ENCODE data around the gene LCP1. TPM values are rescaled to one million over a fixed set of nuclear protein-coding genes. Genes with fewer than 3 reads are reported as not detected.
A peak's percentile ranks its signal among the peaks of the same experiment; 100 is the strongest.

The LCP1 gene
- total RNA-seq, 2 experiments from 2014 or later: 266 to 276 TPM

DNA sequence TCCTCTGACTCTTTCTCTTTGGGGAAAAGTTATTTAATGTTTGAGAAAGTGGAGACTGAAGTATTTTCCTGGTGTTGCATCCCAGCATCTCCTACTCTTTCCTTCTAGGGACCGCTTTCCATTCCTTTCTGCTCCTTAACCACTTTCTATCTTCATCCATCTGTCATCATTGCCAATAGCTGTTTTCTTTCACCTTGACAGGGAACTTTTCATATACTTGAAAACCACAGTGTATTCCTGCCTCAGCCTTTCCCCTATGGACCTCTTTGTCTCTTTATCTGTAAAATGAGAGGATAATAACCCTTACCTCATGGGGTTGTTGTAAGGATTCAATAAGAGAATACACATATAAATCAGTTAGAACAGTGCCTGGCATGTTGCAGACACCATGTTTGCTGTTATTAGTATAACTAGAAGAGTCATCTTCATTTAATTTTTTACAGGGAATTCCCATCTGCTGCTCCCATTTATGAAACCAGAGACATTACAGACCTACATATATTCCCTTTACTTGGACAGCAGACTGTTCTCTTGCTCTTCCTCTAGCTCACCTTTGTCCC lies 31.8 kb downstream of the LCP1 start:
- Mint-ChIP-seq H3K27ac (peak overlapping the region; percentile 79), H3K4me3 (no peak overlapping the region), H3K4me1 (ENCODE audit: low read depth) (peaks cover 55% of the 10 kb centered on the region), H3K36me3 (ENCODE audit: low read depth) (peaks cover 92% of the 10 kb centered on the region), H3K9me3 (no peaks in the 10 kb centered on the region), H3K27me3 (no peaks in the 10 kb centered on the region)
- H3K27ac ChIP-seq (ENCODE audit: low read depth in 1 of 2, low read length in 2 of 2): peak overlapping the region; percentile 20 to 32
- no peak for ATAC-seq (ENCODE audit: poor library complexity)
- intact Hi-C loops (cut with DNase I, micrococcal nuclease): loop anchor here in 1 of 2 experiments (5.0 kb wide), 1 partner anchor 37 kb away; no protein-coding TSS in a partner anchor
- no peak for DNase-seq
- H3K4me1 ChIP-seq (ENCODE audit: insufficient read depth, low read length): peaks cover 2% of the 10 kb centered on the region
- CTCF ChIA-PET: interaction anchor here (1.0 to 4.0 kb wide), 3 partner anchors 8 to 24 kb away, joined by 3 to 19 read pairs (median 3); no protein-coding TSS in a partner anchor
- POLR2A ChIA-PET: interaction anchor here (1.0 to 2.3 kb wide), 3 partner anchors 17 to 145 kb away, joined by 4 to 6 read pairs (median 5); no protein-coding TSS in a partner anchor
- H3K9me3 ChIP-seq (ENCODE audit: control insufficient read depth in 1 of 2, insufficient read depth in 1 of 2, low read length in 2 of 2): no peaks in the 10 kb centered on the region
- TF ChIP-seq, protein P1, sequence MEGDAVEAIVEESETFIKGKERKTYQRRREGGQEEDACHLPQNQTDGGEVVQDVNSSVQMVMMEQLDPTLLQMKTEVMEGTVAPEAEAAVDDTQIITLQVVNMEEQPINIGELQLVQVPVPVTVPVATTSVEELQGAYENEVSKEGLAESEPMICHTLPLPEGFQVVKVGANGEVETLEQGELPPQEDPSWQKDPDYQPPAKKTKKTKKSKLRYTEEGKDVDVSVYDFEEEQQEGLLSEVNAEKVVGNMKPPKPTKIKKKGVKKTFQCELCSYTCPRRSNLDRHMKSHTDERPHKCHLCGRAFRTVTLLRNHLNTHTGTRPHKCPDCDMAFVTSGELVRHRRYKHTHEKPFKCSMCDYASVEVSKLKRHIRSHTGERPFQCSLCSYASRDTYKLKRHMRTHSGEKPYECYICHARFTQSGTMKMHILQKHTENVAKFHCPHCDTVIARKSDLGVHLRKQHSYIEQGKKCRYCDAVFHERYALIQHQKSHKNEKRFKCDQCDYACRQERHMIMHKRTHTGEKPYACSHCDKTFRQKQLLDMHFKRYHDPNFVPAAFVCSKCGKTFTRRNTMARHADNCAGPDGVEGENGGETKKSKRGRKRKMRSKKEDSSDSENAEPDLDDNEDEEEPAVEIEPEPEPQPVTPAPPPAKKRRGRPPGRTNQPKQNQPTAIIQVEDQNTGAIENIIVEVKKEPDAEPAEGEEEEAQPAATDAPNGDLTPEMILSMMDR (IDR thresholded peaks at IDR 0.05): no peak
- no peak overlapping the region for H3K4me3 ChIP-seq (ENCODE audit: low read length)
- peaks cover 97% of the 10 kb centered on the region for H3K36me3 ChIP-seq (ENCODE audit: insufficient read depth, low read length)
- H3K27me3 ChIP-seq (ENCODE audit: control insufficient read depth in 1 of 2, insufficient read depth in 2 of 2, low read length in 2 of 2): no peaks in the 10 kb centered on the region

DNA sequence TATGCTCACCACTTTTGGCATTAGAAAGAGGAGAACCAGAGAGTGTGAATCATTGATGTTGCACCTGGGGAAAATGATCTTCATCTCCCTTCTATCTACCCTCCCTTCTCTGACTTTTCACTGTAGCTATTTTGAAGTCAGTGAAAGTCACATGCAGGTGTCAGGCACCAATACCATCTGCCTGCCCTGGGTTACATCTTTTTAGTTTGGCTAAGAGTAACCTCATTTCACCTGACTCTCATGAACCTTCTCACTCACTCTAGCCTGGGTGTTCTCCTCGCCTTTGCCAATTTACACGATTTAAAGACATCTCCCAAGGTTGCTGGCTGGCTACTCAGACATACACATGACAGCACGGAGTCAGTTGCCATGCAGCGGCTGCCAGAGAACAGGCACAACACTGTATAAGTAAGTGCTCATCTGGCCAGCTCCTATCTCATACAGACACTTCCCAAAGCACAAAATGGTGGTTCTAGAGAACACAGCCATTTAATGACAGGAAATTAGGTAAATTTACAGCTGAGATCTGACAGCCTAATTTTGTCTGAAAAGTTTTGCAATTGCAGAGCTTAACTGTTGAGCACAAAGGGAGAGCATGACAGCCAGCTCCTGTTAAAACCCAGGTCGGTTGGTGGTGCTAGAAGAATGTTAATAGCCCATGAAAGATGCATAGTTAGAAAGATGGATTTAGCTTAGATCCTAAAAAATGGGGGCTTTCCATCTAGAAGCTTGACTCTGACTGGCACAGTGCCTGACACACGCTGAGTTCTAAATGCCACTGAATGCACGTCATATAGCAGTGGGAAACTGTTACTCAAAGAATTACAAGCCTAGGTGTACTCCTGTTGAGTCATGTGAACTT lies 32.5 kb downstream of the LCP1 start:
- H3K4me3 Mint-ChIP-seq: no peak overlapping the region
- ChIA-PET CTCF (interaction anchor here (1.0 to 4.0 kb wide), 3 partner anchors 11 to 130 kb away, joined by 3 to 19 read pairs (median 3); no protein-coding TSS in a partner anchor), POLR2A (interaction anchor here (0.6 to 2.3 kb wide), 4 partner anchors 18 to 146 kb away, joined by 3 to 6 read pairs (median 4); partner anchors contain the start of gene LCP1)
- DNase-seq (peak in 1 of 14 experiments; percentile 31), ATAC-seq (ENCODE audit: poor library complexity) (no peak)
- H3K27ac Mint-ChIP-seq: peak overlapping the region; percentile 79
- Histone ChIP-seq H3K4me3 (ENCODE audit: low read length) (no peak overlapping the region), H3K27me3 (ENCODE audit: control insufficient read depth in 1 of 2, insufficient read depth in 2 of 2, low read length in 2 of 2) (no peaks in the 10 kb centered on the region), H3K36me3 (ENCODE audit: insufficient read depth, low read length) (peaks cover 97% of the 10 kb centered on the region), H3K27ac (ENCODE audit: low read depth in 1 of 2, low read length in 2 of 2) (peak overlapping the region in 1 of 2 donors; percentile 32), H3K9me3 (ENCODE audit: control insufficient read depth in 1 of 2, insufficient read depth in 1 of 2, low read length in 2 of 2) (no peaks in the 10 kb centered on the region), H3K4me1 (ENCODE audit: insufficient read depth, low read length) (peaks cover 2% of the 10 kb centered on the region)
- intact Hi-C loops (cut with DNase I, micrococcal nuclease): loop anchor here in 1 of 2 experiments (2.0 to 5.0 kb wide), 2 partner anchors 15 to 38 kb away; no protein-coding TSS in a partner anchor
- TF ChIP-seq, protein P1 (IDR thresholded peaks at IDR 0.05): no peak
- peaks cover 92% of the 10 kb centered on the region for H3K36me3 Mint-ChIP-seq (ENCODE audit: low read depth)
- no peaks in the 10 kb centered on the region for H3K9me3 Mint-ChIP-seq
- peaks cover 52% of the 10 kb centered on the region for H3K4me1 Mint-ChIP-seq (ENCODE audit: low read depth)
- no peaks in the 10 kb centered on the region for H3K27me3 Mint-ChIP-seq

DNA sequence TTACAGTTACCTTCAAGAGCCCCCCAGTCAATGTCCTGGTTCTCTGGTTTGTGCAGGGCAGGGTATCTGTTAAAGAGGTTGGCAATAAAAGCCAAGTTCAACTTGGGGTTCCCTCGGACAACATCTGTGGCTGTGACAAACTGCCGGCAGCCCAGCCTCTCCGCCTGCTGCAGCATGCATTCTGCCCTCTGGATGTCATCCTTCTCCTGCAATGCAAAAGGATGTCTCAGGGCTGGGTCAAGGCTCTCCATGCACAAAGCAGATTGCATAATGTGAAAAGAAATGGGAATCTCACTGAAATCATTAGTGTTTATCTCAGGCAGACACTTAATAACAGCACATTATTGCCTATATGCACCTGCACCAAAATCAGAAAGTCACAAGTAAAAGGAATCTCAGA lies 35.1 kb downstream of the LCP1 start:
- ATAC-seq (ENCODE audit: poor library complexity): no peak

More for the DNA sequence above, 35.1 kb downstream of the LCP1 start:
- Histone ChIP-seq H3K4me3 (ENCODE audit: low read length) (no peak overlapping the region), H3K4me1 (ENCODE audit: insufficient read depth, low read length) (peaks cover 2% of the 10 kb centered on the region), H3K9me3 (ENCODE audit: control insufficient read depth in 1 of 2, insufficient read depth in 1 of 2, low read length in 2 of 2) (no peaks in the 10 kb centered on the region), H3K27ac (ENCODE audit: low read depth in 1 of 2, low read length in 2 of 2) (no peak overlapping the region), H3K36me3 (ENCODE audit: insufficient read depth, low read length) (peaks cover 97% of the 10 kb centered on the region), H3K27me3 (ENCODE audit: control insufficient read depth in 1 of 2, insufficient read depth in 2 of 2, low read length in 2 of 2) (no peaks in the 10 kb centered on the region)
- H3K27me3 Mint-ChIP-seq: no peaks in the 10 kb centered on the region
- H3K36me3 Mint-ChIP-seq (ENCODE audit: low read depth): peaks cover 92% of the 10 kb centered on the region
- peak in 1 of 14 experiments; percentile 23 for DNase-seq
- ChIA-PET POLR2A (no interaction called here), CTCF (no interaction called here)
- no peaks in the 10 kb centered on the region for H3K9me3 Mint-ChIP-seq
- H3K4me1 Mint-ChIP-seq (ENCODE audit: low read depth): peaks cover 32% of the 10 kb centered on the region
- H3K27ac Mint-ChIP-seq: peak overlapping the region; percentile 47
- H3K4me3 Mint-ChIP-seq: no peak overlapping the region
- TF ChIP-seq, protein P1 (IDR thresholded peaks at IDR 0.05): peak; percentile 22
- intact Hi-C loops (cut with DNase I, micrococcal nuclease): no loop called here

Measured in CD4-positive, alpha-beta T cell (primary cell).